OCI-LY3 (cell line): ENCODE results near the gene NRG3.

Source experiments
- H2AFZ ChIP-seq: fragments of 200-600, 300-600 bp; shearing (Covaris generic); 2 replicates; pipeline ENCODE4 v1.6.0; 2014; ENCODE audit warnings: antibody characterized with exemption, low read depth, low read length
- H3K27ac ChIP-seq: fragments of 200-600, 300-600 bp; sonication (generic); 2 replicates; pipeline ENCODE4 v1.5.1; 2014; ENCODE audit warnings: mild to moderate bottlenecking, low read length, moderate library complexity, mixed read lengths
- H3K27me3 ChIP-seq: fragments of 200-600, 300-600 bp; sonication (generic); 2 replicates; pipeline ENCODE4 v1.6.1; 2014; ENCODE audit warnings: low read depth, low read length, mixed read lengths
- H3K36me3 ChIP-seq: fragments of 200-600, 300-600 bp; sonication (generic); replicated peaks from 2 replicates; pipeline ENCODE3; 2014; ENCODE audit warnings: low read depth, low read length, mixed read lengths
- H3K4me1 ChIP-seq: fragments of 300-600, 200-600 bp; sonication (generic); 2 replicates; pipeline ENCODE4 v1.6.1; 2014; ENCODE audit warnings: low read length, mixed read lengths
- H3K4me2 ChIP-seq: fragments of 200-600, 300-600 bp; sonication (generic); 2 replicates; pipeline ENCODE4 v1.6.1; 2014; ENCODE audit warnings: low read length, mixed read lengths
- H3K4me3 ChIP-seq: fragments of 300-600, 200-600 bp; sonication (generic); 2 replicates; pipeline ENCODE4 v1.5.1; 2014; ENCODE audit warnings: antibody characterized with exemption, mild to moderate bottlenecking, low read length, moderate library complexity
- H3K79me2 ChIP-seq: fragments of 300-600, 200-600 bp; shearing (Covaris generic); 2 replicates; pipeline ENCODE4 v1.6.1; 2014; ENCODE audit warnings: mild to moderate bottlenecking, low read length, mixed read lengths
- H3K9ac ChIP-seq: fragments of 300-600, 200-600 bp; shearing (Covaris generic); 2 replicates; pipeline ENCODE4 v1.6.0; 2014; ENCODE audit warnings: mild to moderate bottlenecking, low read length, moderate library complexity
- H3K9me3 ChIP-seq: fragments of 200-600, 300-600 bp; shearing (Covaris generic); 2 replicates; pipeline ENCODE4 v1.6.1; 2014; ENCODE audit warnings: low read length, mixed read lengths; ENCODE audit not compliant: insufficient read depth
- H4K20me1 ChIP-seq: fragments of 200-600, 300-600 bp; sonication (generic); 2 replicates; pipeline ENCODE4 v1.6.1; 2016; ENCODE audit warnings: low read length, mixed read lengths; ENCODE audit not compliant: insufficient read depth
- EZH2phosphoT487 ChIP-seq: fragments of 200-600 bp; shearing (Covaris generic); IDR thresholded peaks from 2 replicates; pipeline ENCODE4 v1.6.1; 2018; ENCODE audit warnings: antibody characterized with exemption, mixed run types, low read depth
- TF ChIP-seq, protein P1 (sequence below): fragments of 200-600, 300-600 bp; sonication (generic); IDR thresholded peaks from 2 replicates; pipeline ENCODE4 v1.5.1; 2014; ENCODE audit warnings: antibody characterized with exemption, low read length, low read depth

The NRG3 gene

GRCh38 chr10:82496114-82496513 is 621.1 kb downstream of the NRG3 start:
- no peaks in the 10 kb centered on the region for H3K27me3 ChIP-seq
- H3K36me3 ChIP-seq = no peaks in the 10 kb centered on the region
- H3K4me1 ChIP-seq = no peaks in the 10 kb centered on the region
- H3K4me3 ChIP-seq = no peak overlapping the region
- no peaks in the 10 kb centered on the region for H3K9me3 ChIP-seq
- no peaks in the 10 kb centered on the region for H4K20me1 ChIP-seq
- H2AFZ ChIP-seq = no peak overlapping the region
- no peak overlapping the region for H3K4me2 ChIP-seq
- TF ChIP-seq, protein P1, sequence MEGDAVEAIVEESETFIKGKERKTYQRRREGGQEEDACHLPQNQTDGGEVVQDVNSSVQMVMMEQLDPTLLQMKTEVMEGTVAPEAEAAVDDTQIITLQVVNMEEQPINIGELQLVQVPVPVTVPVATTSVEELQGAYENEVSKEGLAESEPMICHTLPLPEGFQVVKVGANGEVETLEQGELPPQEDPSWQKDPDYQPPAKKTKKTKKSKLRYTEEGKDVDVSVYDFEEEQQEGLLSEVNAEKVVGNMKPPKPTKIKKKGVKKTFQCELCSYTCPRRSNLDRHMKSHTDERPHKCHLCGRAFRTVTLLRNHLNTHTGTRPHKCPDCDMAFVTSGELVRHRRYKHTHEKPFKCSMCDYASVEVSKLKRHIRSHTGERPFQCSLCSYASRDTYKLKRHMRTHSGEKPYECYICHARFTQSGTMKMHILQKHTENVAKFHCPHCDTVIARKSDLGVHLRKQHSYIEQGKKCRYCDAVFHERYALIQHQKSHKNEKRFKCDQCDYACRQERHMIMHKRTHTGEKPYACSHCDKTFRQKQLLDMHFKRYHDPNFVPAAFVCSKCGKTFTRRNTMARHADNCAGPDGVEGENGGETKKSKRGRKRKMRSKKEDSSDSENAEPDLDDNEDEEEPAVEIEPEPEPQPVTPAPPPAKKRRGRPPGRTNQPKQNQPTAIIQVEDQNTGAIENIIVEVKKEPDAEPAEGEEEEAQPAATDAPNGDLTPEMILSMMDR = no peak
- no peak for TF ChIP-seq EZH2phosphoT487
- no peak overlapping the region for H3K9ac ChIP-seq
- no peaks in the 10 kb centered on the region for H3K79me2 ChIP-seq
- no peak overlapping the region for H3K27ac ChIP-seq

DNA sequence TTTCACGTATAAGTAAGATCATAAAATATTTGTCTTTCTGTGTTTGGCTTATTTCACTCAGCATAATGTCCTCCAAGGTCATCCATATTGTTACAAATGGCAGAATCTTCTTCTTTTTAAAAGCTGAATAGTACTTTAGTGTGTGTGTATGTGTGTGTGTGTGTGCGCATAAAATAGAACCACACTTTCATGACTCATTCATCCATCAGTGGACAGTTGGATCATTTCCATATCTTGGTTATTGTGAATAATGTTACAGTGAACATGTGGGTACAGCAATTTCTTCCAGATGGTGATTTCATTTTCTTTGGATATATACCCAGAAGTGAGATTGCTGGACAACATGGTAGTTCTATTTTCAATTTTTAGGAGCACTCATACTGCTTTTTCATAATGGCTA is 622.4 kb downstream of the NRG3 start:
- TF ChIP-seq, protein P1 = no peak
- TF ChIP-seq EZH2phosphoT487 = no peak
- H3K4me3 ChIP-seq = no peak overlapping the region

DNA sequence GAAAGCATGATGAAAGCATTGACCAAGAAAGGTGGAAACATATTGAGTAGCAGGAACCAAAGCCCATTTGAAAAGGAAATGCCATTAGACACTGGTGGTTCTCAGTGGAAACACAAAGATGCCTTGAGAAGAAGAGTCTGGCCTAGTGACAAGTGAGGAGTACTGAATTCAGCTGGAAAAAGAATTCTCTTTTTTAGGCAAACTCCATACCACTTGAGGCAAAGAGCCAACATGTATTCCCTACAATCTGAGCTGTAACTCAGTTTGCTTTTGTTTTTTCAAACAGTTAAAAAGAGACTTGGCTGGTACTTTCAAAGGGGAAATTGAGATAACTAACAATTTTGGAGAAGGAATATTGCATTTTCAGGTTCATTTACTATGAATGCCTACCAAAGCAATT is 624.0 kb downstream of the NRG3 start:
- no peak overlapping the region for H3K4me2 ChIP-seq
- H3K79me2 ChIP-seq = no peaks in the 10 kb centered on the region
- no peaks in the 10 kb centered on the region for H3K36me3 ChIP-seq
- no peak for TF ChIP-seq EZH2phosphoT487
- TF ChIP-seq, protein P1 = no peak
- no peaks in the 10 kb centered on the region for H4K20me1 ChIP-seq
- no peaks in the 10 kb centered on the region; the same call in 1 of the 2 replicates for H3K4me1 ChIP-seq
- no peak overlapping the region for H2AFZ ChIP-seq
- H3K27ac ChIP-seq = no peak overlapping the region
- H3K9ac ChIP-seq = no peak overlapping the region
- no peak overlapping the region for H3K4me3 ChIP-seq
- H3K27me3 ChIP-seq = no peaks in the 10 kb centered on the region
- H3K9me3 ChIP-seq = no peaks in the 10 kb centered on the region

More for the DNA sequence above, 622.4 kb downstream of the NRG3 start:
- Histone ChIP-seq H3K27me3 (no peaks in the 10 kb centered on the region), H3K4me1 (no peaks in the 10 kb centered on the region), H2AFZ (no peak overlapping the region), H3K9ac (no peak overlapping the region), H3K9me3 (no peaks in the 10 kb centered on the region), H4K20me1 (no peaks in the 10 kb centered on the region), H3K79me2 (no peaks in the 10 kb centered on the region), H3K27ac (no peak overlapping the region), H3K4me2 (no peak overlapping the region), H3K36me3 (no peaks in the 10 kb centered on the region)

- H3K4me1 ChIP-seq = peaks cover 9% of the 10 kb centered on the region; the same call in 1 of the 2 replicates
- no peak overlapping the region for H3K9ac ChIP-seq
- H4K20me1 ChIP-seq = no peaks in the 10 kb centered on the region
- H3K36me3 ChIP-seq = no peaks in the 10 kb centered on the region
- no peaks in the 10 kb centered on the region for H3K79me2 ChIP-seq
- H3K4me2 ChIP-seq = peak overlapping the region; percentile 15; the same call in 1 of the 2 replicates
- H3K4me3 ChIP-seq = no peak overlapping the region
- H3K27me3 ChIP-seq = no peaks in the 10 kb centered on the region
- H3K9me3 ChIP-seq = no peaks in the 10 kb centered on the region
- no peak overlapping the region for H3K27ac ChIP-seq
- no peak overlapping the region for H2AFZ ChIP-seq
- TF ChIP-seq, protein P1 = no peak
- TF ChIP-seq EZH2phosphoT487 = no peak
Observed at GRCh38 chr10:82505009-82505408, 630.0 kb downstream of the NRG3 start.
